KOPT-K1 (cell line): ENCODE results near the gene UBXN2A.
"Not testable (repeated sequence)": the region's sequence is repeated elsewhere in the genome, so short reads cannot be mapped to it uniquely, and the experiment has no call there.

Experiments
- H3K27ac ChIP-seq: fragments of 200-600 bp; sonication (generic); 2 replicates; pipeline ENCODE4 v1.5.1; 2016; ENCODE audit warnings: antibody characterized with exemption, mild to moderate bottlenecking, low read depth, low read length; ENCODE audit not compliant: poor library complexity, severe bottlenecking
- H3K36me3 ChIP-seq: fragments of 200-600 bp; sonication (generic); 2 replicates; pipeline ENCODE4 v1.5.1; 2017; ENCODE audit warnings: antibody characterized with exemption, mild to moderate bottlenecking, low read length, moderate library complexity; ENCODE audit not compliant: insufficient read depth
- H3K9me3 ChIP-seq: fragments of 200-600 bp; sonication (generic); 2 replicates; pipeline ENCODE4 v1.5.1; 2017; ENCODE audit warnings: antibody characterized with exemption, low read length, mild to moderate bottlenecking; ENCODE audit not compliant: insufficient read depth, poor library complexity, severe bottlenecking

Gene UBXN2A

DNA sequence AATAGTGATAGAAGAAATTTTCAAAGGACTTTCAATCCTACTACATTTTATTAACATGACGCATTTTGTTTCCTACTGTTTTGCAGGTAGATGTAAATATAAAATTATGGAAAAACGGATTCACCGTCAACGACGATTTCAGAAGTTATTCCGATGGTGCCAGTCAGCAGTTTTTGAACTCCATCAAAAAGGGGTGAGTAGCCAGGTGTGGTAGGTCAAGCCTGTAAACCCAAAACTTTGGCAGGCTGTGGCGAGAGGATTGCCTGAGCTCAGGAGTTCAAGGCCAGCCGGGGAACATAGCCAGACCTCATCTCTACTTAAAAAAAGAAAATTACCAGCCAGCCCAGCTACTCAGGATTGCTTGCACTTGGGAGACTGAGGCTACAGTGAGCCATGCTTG lies 36.6 kb downstream of the UBXN2A start:
- Histone ChIP-seq H3K27ac (no peak overlapping the region), H3K9me3 (no peaks in the 10 kb centered on the region), H3K36me3 (peaks cover 22% of the 10 kb centered on the region)

DNA sequence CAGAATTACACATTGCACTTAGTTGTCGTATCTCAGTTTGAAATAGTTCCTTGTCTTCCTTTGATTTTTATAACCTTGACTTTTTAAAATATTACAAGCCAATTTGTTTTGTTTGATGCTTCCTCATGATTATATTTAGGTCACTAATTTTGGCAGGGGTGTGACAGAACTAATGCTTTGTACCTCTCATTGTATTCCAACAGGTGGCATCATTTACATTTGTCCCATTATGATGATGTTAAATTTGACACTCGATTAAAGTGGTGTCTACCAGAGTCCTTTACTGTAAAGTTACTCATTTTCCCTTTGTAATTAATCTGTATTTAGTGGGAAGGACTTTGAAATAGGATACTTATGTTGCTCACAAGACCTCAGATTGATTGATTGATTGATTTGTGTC lies 48.1 kb downstream of the UBXN2A start:
- peaks cover 19% of the 10 kb centered on the region for H3K36me3 ChIP-seq
- H3K9me3 ChIP-seq: no peaks in the 10 kb centered on the region

DNA sequence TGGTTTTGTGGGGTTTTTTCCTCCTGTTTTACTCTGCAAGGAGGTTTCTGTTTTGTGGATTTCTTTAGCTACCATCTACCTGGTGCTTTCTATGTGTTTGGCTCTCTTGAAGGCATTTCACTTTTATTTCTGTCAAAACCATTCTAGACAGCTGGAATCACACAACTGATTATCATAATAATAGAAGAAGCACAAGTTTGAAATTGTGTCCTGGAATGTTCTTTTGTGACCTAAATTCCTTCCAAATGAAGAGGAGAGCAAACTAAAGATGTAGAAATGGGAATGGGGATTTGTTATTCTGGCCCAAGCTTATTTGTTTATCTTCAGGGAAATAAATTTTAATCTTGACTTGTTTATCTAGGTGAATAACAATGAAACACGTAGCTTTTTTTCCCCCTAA lies 52.7 kb downstream of the UBXN2A start:
- H3K9me3 ChIP-seq: no peaks in the 10 kb centered on the region
- H3K36me3 ChIP-seq: peaks cover 4% of the 10 kb centered on the region
- no peak overlapping the region for H3K27ac ChIP-seq

More for the DNA sequence above, 48.1 kb downstream of the UBXN2A start:
- H3K27ac ChIP-seq: no peak overlapping the region

DNA sequence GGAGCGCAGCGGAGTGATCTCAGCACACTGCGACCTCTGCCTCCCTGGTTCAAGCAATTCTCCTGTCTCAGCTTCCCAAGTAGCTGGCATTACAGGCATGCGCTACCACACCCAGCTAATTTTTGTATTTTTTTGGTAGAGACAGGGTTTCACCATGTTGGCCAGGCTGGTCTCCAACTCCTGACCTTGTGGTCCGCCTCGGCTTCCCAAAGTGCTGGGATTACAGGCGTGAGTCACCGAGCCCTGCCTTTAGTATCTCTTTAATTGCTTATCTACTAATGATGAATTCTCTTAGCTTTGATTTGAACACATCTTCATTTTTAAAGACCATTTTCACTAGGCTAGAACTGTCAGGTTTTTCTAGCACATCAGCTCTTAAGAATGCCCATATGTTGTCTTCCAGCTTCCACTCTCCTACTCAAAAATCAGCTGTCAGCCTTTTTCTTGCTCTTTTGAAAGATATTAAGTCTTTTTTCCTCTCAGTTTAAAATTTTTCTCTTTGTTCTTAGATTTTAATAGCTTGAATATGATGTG lies 53.5 kb downstream of the UBXN2A start:
- H3K36me3 ChIP-seq: peaks cover 11% of the 10 kb centered on the region
- no peak overlapping the region for H3K27ac ChIP-seq
- no peaks in the 10 kb centered on the region for H3K9me3 ChIP-seq

DNA sequence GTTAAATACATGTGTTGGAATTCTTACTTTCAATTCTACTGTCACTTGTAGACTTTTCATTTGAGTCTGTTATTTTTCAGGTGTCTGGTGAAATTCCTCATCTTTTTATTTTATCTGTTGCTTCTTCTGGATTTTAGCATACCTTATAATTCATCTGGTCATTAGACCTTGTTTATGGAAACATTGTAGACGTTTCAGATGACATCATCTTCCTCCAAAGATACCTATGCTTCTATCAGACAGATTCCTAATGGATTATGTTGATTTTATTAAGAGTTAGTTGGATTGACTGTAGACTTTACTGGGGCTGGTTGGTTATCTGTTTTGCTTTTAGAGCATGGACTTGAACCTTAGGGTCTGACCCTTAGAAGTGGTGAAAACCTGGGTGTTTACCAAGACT lies 54.3 kb downstream of the UBXN2A start:
- Histone ChIP-seq H3K9me3 (no peaks in the 10 kb centered on the region), H3K36me3 (peaks cover 14% of the 10 kb centered on the region), H3K27ac (no peak overlapping the region)

DNA sequence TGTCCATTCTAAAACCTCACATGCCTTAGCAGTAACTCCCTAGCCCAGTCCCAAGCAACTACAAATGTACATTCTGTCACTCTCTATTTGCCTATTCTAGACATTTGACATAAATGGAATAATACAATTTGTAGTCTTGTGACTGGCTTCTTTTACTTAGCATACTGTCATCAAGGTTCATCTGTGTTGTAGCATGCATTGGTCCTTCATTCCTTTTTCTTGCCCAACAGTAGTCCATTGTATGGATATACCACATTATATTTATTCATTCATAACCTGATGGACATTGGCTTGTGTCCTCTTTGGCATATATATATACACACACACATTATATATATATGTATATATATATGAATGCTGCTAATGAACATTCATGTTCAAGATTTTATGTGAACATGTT lies 67.4 kb downstream of the UBXN2A start:
- Histone ChIP-seq H3K27ac (no peak overlapping the region), H3K9me3 (no peaks in the 10 kb centered on the region), H3K36me3 (no peaks in the 10 kb centered on the region)

DNA sequence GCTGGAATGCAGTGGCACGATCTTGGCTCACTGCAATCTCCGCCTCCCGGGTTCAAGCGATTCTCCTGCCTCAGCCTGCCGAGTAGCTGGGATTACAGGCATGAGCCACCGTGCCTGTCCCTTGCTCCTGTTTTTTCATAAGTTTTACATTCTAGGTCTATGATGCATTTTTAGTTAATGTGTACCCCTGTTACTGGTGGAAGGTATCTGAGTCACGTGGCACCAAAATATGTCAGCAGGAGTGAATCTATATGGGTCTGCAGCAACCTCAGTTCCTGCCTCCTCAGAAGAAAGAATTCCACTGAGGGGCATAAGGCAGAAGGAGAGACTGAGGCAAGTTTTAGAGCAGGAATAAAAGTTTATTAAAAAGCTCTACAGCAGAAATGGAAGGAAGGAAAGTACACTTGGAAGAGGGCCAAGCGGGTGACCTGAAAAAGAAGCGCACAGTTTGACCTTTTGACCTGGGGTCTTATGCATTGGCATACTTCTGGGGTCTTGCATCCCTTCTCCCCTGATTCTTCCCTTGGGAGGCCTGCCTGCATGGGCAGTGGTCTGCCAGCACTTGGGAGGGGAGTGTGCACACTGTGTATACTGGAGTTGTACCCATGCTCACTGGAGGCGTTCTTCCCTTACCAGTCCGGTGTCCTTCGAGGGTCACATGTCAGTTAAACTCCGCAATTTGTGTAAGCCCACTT lies 68.6 kb downstream of the UBXN2A start:
- no peak overlapping the region for H3K27ac ChIP-seq
- H3K9me3 ChIP-seq: no peaks in the 10 kb centered on the region
- no peaks in the 10 kb centered on the region for H3K36me3 ChIP-seq

DNA sequence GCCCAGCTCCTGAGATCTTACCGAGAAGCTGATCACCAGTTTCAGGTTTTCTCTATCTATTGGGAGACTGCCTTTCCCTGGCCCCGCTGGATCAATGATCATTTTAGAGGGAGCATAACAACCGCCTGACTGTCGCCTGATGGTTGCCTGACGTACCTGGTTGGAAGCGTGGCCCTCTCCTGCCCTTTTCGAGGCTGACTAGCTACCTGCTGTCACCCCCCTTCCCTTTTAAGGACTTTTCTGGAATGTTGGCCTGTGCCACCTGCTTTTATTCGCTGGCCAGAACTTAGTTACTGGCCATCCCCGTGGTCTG lies 69.1 kb downstream of the UBXN2A start:
- Histone ChIP-seq H3K27ac (no peak overlapping the region), H3K36me3 (no peaks in the 10 kb centered on the region), H3K9me3 (no peaks in the 10 kb centered on the region)

DNA sequence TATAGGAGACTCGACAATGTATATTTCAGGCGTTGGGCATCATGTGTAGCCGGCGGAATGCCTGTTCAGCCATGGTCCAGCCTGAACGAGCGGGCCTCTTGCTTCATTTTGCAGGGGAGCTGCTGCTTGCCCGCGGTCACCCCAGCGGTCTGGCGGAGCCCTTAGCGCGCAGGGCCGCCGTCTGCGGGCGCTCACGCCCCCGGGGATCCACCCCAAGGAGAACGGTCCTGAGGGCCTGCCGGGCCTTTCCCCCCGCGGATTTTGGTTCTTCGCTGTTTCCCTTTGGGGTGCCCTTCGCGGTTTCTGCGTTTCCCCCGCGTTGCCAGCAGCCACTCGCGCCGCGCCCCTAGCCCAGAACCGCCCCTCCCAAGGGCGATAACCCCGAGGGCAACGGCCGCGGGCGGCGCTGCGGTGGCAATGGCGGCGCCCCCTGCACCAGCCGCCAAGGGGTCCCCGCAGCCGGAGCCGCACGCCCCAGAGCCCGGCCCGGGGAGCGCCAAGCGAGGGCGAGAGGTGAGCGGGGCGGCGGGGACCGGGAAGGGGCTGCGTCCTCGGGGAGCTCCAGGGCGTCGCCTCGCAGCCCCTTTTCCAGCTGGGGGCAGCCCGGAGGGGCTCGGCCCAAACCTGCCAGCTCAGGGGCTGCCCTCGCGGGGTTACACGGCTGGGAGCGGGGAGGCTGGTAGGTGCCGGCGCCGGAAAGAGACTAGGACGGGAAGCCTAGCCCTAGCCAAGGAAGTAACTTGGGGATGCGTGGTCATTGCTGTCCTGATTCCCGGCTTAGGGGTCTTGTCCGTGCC lies 69.6 kb downstream of the UBXN2A start, which contains the start of gene MFSD2B:
Gene MFSD2B (plus strand): TSS at position 406 of the 797 bp plus-strand sequence. CDS start 12 bp downstream, at position 418.
- Histone ChIP-seq H3K27ac (no peak within 1 kb of the TSS), H3K36me3 (no peaks in the 10 kb centered on the region), H3K9me3 (no peaks in the 10 kb centered on the region)

DNA sequence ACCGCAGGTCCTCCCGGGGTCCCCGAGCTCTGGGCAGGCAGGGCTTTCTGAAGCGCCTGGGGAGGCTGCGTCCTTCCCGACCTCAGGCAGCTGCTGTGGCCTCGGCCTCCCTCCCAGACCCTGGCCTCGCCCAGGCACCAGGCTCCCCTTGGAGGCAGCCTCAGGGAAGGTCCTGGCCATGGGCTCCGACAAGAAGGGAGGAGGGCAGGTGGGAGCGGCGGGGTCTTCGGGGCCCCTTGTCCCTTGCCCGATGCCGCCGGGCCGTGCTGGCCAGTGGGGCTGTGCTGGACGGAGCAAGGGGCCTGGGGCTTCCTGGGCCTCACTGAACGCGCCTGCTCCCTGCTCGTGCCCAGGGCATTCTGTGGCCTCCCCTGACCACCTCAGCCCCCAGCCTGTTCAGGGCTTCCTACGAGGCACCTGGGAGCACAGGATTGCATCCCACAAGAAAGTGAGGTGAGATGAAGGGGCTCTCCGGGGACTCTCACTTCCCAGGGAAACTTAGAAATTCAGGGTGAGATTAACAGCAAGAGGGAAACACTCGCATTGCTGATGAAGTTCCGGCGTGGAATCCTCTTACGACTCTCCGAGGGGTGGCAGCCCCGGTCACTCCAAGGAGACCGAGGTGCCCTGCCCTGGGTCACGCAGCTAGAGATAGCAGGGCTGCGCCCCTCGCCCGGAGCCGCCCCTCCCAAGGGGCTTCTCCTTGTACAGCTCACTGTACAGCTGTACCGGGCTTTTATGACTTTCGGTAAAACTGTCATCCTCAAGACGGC lies 70.4 kb downstream of the UBXN2A start:
- Histone ChIP-seq H3K27ac (no peak overlapping the region), H3K9me3 (no peaks in the 10 kb centered on the region)

DNA sequence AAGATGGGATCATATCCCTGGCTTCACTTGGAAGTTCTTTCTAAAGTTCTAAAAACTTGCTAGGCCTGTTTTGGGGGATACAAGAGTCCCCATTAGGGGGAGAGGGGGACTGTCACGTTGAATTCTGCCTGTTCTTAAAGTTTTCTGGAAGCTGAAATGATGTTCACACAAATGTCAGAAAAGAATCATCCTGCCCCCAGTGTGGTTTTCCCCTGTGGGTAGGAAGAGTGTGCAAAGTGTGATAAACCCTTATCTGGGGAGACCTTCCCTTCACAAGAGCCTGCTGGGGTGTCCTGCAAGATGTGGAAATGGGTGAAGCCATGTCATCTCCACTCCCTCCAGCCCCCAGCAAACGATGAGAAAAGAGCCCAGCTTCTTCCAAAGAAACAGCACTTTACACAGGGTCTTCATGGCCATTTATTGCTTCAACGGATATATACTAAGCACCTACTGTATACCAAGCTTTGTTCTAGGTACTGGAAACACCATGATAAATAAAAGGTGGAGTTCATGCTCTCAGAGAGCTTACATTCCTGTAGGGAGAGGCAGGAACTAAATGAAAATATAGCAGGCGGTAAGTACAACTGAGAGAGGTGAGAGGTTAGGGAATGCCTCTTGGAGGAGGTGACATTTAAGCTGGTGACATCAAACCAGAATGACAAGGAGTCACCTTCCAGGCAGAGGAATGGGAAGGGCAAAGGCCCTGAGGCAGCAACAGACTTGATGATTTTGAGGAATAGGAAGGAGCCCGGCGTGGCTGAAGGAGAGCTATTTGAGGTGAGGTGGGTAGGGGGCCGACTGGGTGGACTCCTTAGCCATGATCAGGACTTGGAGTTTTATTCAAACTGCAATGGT lies 71.2 kb downstream of the UBXN2A start:
- Histone ChIP-seq H3K27ac (no peak overlapping the region), H3K36me3 (no peaks in the 10 kb centered on the region), H3K9me3 (no peaks in the 10 kb centered on the region)

More for the DNA sequence above, 70.4 kb downstream of the UBXN2A start:
- H3K36me3 ChIP-seq: no peaks in the 10 kb centered on the region

DNA sequence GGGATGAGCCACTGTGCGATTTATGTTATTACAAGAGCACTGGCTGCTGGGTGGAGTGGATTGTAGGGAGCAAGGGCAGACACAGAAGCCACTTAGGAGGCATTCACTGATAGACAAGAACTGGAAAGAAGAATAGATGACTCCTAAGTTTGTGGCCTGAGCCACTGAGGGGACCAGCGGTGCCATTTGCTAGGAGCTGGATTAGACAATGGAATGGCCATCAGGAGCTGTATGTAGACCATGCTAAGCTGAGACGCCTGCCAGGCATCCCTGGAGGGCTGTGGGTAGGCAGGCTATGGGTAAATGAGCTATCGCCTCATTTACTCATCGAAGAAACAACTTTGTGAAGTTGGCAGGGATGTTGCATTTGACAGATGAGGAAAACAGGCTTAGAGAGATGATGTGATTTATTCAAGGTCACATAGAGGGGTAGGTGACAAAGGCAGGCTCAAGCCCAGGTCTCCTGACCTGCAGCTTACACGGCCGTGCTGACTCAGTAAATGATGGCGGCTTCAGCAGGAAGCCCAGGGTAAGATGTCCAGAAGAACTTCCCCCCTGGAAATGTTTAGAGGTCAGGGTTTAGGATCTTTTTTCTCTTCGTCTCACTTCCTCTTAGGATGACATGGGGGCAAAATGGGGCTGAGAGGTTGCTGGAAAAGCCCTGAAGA lies 72.4 kb downstream of the UBXN2A start:
- no peaks in the 10 kb centered on the region for H3K36me3 ChIP-seq
- H3K27ac ChIP-seq: no peak overlapping the region
- no peaks in the 10 kb centered on the region for H3K9me3 ChIP-seq

DNA sequence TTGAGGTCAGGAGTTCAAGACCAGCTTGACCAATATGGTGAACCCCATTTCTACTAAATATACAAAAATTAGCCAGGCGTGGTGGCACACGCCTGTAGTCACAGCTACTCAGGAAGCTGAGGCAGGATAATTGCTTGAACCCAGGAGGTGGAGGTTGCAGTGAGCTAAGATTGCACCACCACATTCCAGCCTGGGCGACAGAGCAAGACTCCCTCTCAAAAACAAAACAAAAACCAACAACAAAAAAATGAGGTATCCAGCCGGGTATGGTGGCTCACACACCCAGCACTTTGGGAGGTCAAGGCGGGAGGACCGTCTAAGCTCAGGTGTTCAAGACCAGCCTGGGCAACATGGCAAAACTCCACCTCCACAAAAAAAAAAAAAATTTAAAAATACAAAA lies 74.6 kb downstream of the UBXN2A start:
- not testable (repeated sequence) for H3K9me3 ChIP-seq, H3K36me3 ChIP-seq, H3K27ac ChIP-seq
